ENCODE measurements around the gene HIKESHI.

DNA sequence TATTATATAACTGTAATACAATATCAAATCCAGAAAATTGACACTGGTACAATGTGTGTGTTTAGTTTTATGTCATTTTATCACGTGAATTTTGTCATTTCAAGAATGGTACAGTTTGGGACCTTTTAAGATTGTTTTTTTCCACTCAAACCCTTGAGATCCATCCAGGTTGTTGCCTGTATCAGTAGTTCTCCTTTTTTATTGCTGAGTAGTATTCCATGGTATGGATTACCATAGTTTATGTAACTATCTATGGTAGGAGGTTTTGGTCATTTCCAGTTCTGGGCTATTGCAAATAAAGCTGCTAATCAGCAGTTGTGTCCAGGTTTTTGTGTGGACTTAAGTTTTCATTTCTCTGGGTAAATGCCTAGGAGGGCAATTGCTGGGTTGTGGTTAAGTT is 32.4 kb upstream of the HIKESHI start:
- no peak for TF ChIP-seq EZH2 (IDR thresholded peaks at IDR 0.05; ENCODE audit: low read length, unreplicated experiment)
- TF ChIP-seq CTCF (conservative IDR thresholded peaks at IDR 0.05; ENCODE audit: low read depth, low read length) = no peak
